GM18907 (cell line): ENCODE data around the gene BCHE.

Experiments used
- ATAC-seq: cut with Tn5 transposase; IDR thresholded peaks from one replicate; pipeline ENCODE4 v1.9.1; 2021; ENCODE audit warnings: mild to moderate bottlenecking, moderate library complexity; ENCODE audit not compliant: unreplicated experiment

The BCHE gene

DNA sequence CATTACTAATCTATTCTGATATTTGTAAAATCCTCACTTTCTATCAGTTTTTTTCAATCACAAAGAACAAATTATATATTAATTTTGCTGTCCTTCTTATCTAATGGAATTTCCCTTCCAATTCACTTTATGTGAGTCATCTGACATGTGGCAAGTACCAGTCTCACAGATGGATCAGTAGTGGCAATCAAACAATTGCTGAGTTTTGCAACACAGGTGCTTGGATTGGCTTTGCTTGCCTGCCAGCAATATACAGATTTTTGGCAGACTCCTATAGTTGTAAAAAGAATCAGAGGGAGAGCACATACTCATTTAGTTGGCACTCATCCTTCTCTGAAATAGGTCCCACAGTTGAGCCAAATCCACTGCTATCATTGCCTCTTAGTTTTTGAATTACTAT is 83.7 kb downstream of the BCHE start:
- ATAC-seq = no peak

DNA sequence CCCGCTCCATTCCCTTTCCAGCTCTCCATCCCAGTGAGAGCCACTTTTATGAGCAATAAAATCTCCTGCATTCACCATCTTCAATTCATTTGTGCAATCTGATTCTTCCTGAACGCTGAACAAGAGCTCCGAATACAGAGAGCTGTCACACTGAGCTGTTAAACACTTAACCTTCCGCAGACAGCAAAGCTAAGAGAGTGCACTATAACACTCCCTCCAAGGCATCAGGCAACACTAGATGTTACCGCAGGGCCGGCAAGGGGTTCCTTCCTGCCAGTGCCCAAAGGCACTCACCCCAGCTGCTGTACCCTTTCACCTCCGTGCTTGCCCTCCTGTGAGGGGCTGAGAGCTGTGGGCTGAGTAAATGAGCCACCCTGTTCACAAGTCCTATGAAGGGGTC is 85.6 kb downstream of the BCHE start:
- ATAC-seq = no peak

DNA sequence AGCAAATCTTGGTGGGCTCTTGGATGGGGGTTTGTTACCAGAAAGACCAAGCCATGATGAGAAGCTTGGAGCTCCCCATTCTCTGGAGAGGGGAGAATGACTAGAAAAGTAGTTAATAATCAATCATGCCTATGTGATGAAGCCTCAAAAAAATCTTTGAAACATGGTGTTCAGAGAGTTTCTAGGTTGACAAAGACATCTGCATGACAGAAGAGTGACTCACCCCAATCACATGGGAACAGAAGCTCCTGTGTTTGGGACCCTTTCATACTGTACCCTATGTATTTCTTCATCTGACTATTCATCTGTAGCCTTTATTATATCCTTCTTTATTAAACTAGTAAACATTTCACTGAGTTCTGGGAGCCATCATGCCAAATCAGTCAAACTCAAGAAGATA is 87.4 kb downstream of the BCHE start:
- no peak for ATAC-seq

GRCh38 chr3:165749241-165749640 is 88.0 kb downstream of the BCHE start:
- no peak for ATAC-seq

DNA sequence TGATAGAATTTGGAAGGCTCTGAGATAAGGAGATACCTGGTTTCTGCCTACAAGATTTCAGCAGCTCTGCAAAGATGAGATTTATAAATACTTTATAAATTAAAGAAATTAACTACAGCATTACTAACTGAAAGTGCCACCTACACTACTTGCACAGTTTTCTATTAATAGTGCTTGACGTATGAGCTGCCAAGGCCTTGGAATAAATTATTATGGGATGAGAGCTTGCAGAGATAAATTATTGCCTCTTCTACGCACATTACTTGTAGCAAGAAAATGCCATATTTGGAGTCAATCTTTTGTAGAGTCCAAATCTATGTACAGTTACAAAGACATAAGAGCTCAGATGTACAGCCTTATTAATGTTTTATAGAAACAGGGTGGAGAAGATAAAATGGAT is 89.1 kb downstream of the BCHE start:
- no peak for ATAC-seq

GRCh38 chr3:165746874-165747273 is 90.3 kb downstream of the BCHE start:
- no peak for ATAC-seq

GRCh38 chr3:165744025-165744424 is 93.2 kb downstream of the BCHE start:
- no peak for ATAC-seq

- no peak for ATAC-seq
Observed at GRCh38 chr3:165742351-165742750, 94.9 kb downstream of the BCHE start.

DNA sequence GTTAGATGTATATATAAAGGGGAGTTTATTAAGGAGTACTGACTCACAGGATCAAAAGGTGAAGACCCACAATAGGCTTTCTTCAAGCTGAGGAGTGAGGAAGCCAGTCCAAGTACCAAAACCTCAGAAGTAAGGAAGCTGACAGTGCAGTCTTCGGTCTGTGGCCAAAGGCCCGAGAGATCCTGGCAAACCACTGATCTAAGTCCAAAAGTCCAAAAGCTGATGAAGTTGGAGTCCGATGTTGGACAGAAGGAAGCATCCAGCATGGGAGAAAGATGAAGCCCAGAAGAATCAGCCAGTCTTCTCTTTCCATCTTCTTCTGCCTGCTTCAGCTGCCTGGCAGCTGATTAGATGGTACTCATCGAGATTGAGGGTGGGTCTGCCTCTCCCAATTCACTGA is 107.5 kb downstream of the BCHE start:
- no peak for ATAC-seq

DNA sequence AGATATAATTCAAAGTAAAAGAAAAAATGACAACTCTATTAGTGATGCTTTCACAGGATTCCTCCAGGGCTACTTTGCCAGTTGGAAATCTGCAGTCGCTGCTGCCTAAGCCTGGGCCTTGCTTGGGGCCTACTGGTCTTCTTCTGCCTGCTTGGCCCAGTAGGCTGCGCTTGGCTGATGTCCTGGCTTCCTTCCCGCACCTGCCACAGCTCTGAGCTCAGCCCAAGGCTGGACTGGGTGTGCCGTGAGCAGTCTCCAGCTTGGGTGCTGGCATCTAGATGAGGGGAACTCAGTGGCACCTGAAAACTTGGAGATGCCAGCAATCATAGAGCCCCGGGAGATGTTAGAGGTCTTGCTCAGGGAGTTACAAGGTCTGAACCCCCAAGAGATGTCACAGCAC is 108.3 kb downstream of the BCHE start:
- ATAC-seq = no peak

DNA sequence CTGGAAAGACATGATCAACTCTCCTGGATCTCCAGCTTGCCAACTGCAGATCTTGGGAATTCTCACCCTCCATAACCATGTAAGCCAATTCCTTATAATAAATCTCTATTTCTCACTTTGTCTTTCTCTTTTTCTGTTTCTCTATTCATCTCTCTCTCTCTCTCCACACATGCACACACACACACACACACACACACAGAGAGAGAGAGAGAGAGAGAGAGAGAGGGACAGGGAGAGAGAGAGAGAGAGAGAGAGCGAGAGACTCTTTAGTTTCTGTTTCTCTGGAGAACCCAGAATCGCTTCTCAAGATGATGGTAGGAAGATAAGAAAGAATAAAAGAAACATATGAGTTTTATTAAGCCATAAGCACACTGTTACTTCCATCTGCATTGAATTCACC is 111.9 kb downstream of the BCHE start:
- no peak for ATAC-seq
